Measurements from ENCODE around the gene MAFG.
A peak's percentile ranks its signal among the peaks of the same experiment; 100 is the strongest.

- no peak for TF ChIP-seq ZNF513 (tag by site-specific recombination; IDR thresholded peaks at IDR 0.05)
- TF ChIP-seq CTCF (tag by site-specific recombination; IDR thresholded peaks at IDR 0.05): no peak
- no peak for TF ChIP-seq REST (tag by site-specific recombination; IDR thresholded peaks at IDR 0.05)
- TF ChIP-seq ZNF785 (tag by site-specific recombination; IDR thresholded peaks at IDR 0.05): no peak
- TF ChIP-seq PBX3 (CRISPR knock-in tag; IDR thresholded peaks at IDR 0.05): no peak
- no peak for TF ChIP-seq ZNF274 (IDR thresholded peaks at IDR 0.05; ENCODE audit: low read length)
- TF ChIP-seq ZNF274 (tag by site-specific recombination; IDR thresholded peaks at IDR 0.05; ENCODE audit: borderline replicate concordance): no peak
- TF ChIP-seq YY1 (tag by site-specific recombination; IDR thresholded peaks at IDR 0.05): no peak
- TF ChIP-seq TCF7L2 (IDR thresholded peaks at IDR 0.05; ENCODE audit: borderline replicate concordance, low read depth, low read length): no peak
- peak; percentile 74 for TF ChIP-seq KLF1 (tag by site-specific recombination; IDR thresholded peaks at IDR 0.05)
- TF ChIP-seq ZNF521 (tag by site-specific recombination; IDR thresholded peaks at IDR 0.05): no peak
- TF ChIP-seq ZNF529 (tag by site-specific recombination; IDR thresholded peaks at IDR 0.05; ENCODE audit: insufficient replicate concordance): no peak
- TF ChIP-seq ZXDB (tag by site-specific recombination; IDR thresholded peaks at IDR 0.05): no peak
- no peak for TF ChIP-seq ELK4 (IDR thresholded peaks at IDR 0.05; ENCODE audit: borderline replicate concordance, low read depth, low read length)
Observed at GRCh38 chr17:81916234-81917001, 11.1 kb downstream of the MAFG start.
